ENCODE data around the gene SPTLC2. TPM values are rescaled to one million over a fixed set of nuclear protein-coding genes. Genes with fewer than 3 reads are reported as not detected.

SPTLC2 gene
- total RNA-seq, 1 experiment from 2014 or later, result 32.6 TPM

- no peak overlapping the region for H3K56ac ChIP-seq (ENCODE audit: insufficient read length, low read depth, low read length)
- H3K27ac ChIP-seq (ENCODE audit: insufficient read length, low read depth, low read length), result no peak overlapping the region
- H3T11ph ChIP-seq (ENCODE audit: low read length), result no peak overlapping the region
- no peaks in the 10 kb centered on the region for H4K20me1 ChIP-seq (ENCODE audit: control insufficient read depth, insufficient read depth, insufficient read length)
- no peaks in the 10 kb centered on the region for H3K79me2 ChIP-seq (ENCODE audit: insufficient read depth, low read length)
- H2BK15ac ChIP-seq (ENCODE audit: low read depth, low read length), result no peak overlapping the region
- H3K23me2 ChIP-seq (ENCODE audit: insufficient read length, low read depth, low read length, poor library complexity, severe bottlenecking), result no peaks in the 10 kb centered on the region
- no peak for DNase-seq
- H3K14ac ChIP-seq (ENCODE audit: insufficient read depth, low read length), result no peak overlapping the region
- no peak overlapping the region for H2BK120ac ChIP-seq (ENCODE audit: low read depth, low read length, poor library complexity, severe bottlenecking)
- H2BK12ac ChIP-seq (ENCODE audit: insufficient read length, low read depth, low read length), result no peak overlapping the region
- no peak for TF ChIP-seq CTCF (conservative IDR thresholded peaks at IDR 0.05)
- no peak overlapping the region for H2BK5ac ChIP-seq (ENCODE audit: insufficient read length, low read length)
- no peak overlapping the region for H3K4me3 Mint-ChIP-seq
- no peaks in the 10 kb centered on the region for H3K79me1 ChIP-seq (ENCODE audit: insufficient read depth, low read depth, low read length, poor library complexity, severe bottlenecking)
- peaks cover 9 to 35% (median 26%) of the 10 kb centered on the region in 3 experiments; a peak in 6 of 7 replicates for H3K36me3 Mint-ChIP-seq (ENCODE audit: insufficient read depth in 1 of 3, low read depth in 3 of 3)
- H3K4me2 ChIP-seq (ENCODE audit: insufficient read depth, insufficient read length, low read length), result no peak overlapping the region
- no peak overlapping the region for H2AFZ ChIP-seq (ENCODE audit: low read length)
- no peaks in the 10 kb centered on the region for H3K27me3 Mint-ChIP-seq (ENCODE audit: low read depth)
- H3K27ac Mint-ChIP-seq, result no peak overlapping the region
- H2BK20ac ChIP-seq (ENCODE audit: low read depth, low read length, poor library complexity, severe bottlenecking), result no peak overlapping the region
- H4K8ac ChIP-seq (replicated peaks; ENCODE audit: insufficient read length, low read depth, low read length), result no peak overlapping the region
- H3K27me3 ChIP-seq (ENCODE audit: insufficient read depth, low read length), result no peaks in the 10 kb centered on the region
- H3K4ac ChIP-seq (ENCODE audit: low read depth, low read length), result no peak overlapping the region
- no peaks in the 10 kb centered on the region for H3K9me3 Mint-ChIP-seq
- H3K18ac ChIP-seq (ENCODE audit: insufficient read length, low read depth, low read length), result no peak overlapping the region
- H3K9ac ChIP-seq (ENCODE audit: extremely low read depth, insufficient read length, low read length), result no peak overlapping the region
- H4K5ac ChIP-seq (ENCODE audit: insufficient read length, low read depth, low read length), result no peak overlapping the region
- no peaks in the 10 kb centered on the region for H3K4me1 ChIP-seq (ENCODE audit: insufficient read depth, low read length)
- WGBS (ENCODE audit: extremely low coverage, insufficient read length, low lambda C conversion rate), result no CpG with 5 or more reads among the region's 4 CpGs
- H3K23ac ChIP-seq (ENCODE audit: insufficient read length, low read depth, low read length), result no peak overlapping the region
- no peaks in the 10 kb centered on the region; a peak in 1 of 4 replicates for H3K4me1 Mint-ChIP-seq
- no peaks in the 10 kb centered on the region for H3K9me3 ChIP-seq (ENCODE audit: control insufficient read depth, low read depth, low read length)
- H4K91ac ChIP-seq (ENCODE audit: insufficient read length, low read depth, low read length), result no peak overlapping the region
- no peak overlapping the region for H2AK5ac ChIP-seq (ENCODE audit: insufficient read length, low read length)
Observed at GRCh38 chr14:77562681-77563080, 53.8 kb downstream of the SPTLC2 start.
